ENCODE results near the gene USP5. TPM values are rescaled to one million over a fixed set of nuclear protein-coding genes. Genes with fewer than 3 reads are reported as not detected.

Gene USP5
- total RNA-seq, 1 donor from 2014 or later = 146 TPM

DNA sequence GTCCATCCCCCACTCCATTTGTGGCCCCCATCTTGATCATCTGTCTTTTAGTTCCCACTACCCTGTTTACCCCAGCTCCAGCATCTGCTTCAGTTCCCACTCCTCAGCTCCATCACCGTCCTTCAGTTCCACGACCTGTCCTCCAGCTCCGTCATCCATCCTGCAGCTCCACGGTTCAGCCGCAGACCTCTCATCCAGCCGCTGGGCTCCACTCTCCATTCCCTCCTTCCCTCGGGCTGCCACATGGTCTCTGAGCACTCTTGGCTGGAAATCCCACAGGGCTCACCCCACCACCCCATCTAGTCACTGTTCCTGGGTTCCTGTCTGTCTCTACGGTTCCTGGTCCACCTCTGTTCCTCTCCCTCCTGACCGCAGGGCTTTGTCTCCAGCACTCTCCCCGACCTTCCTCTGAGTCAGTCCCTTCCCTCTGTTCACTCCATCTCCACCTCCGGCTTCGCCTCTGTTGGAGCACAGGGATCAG is 27.0 kb upstream of the USP5 start:
- Histone ChIP-seq H4K20me1 (ENCODE audit: insufficient read depth, low read length) (peaks cover under 1% of the 10 kb centered on the region), H3K9ac (ENCODE audit: low read length) (no peak overlapping the region), H3K27me3 (ENCODE audit: insufficient read depth, low read length) (no peaks in the 10 kb centered on the region), H3K4me3 (ENCODE audit: insufficient read depth, low read depth, low read length) (no peak overlapping the region), H3K9me3 (ENCODE audit: insufficient read depth, low read depth, low read length) (no peaks in the 10 kb centered on the region), H2AFZ (ENCODE audit: low read depth, low read length) (peak overlapping the region; percentile 60), H3K4me2 (ENCODE audit: low read length) (peak overlapping the region; percentile 74), H3K36me3 (ENCODE audit: insufficient read depth, low read length) (no peaks in the 10 kb centered on the region), H3K27ac (ENCODE audit: low read depth, low read length) (no peak overlapping the region), H3K4me1 (ENCODE audit: insufficient read depth, low read length) (peaks cover 25% of the 10 kb centered on the region), H3K79me2 (ENCODE audit: insufficient read depth, low read length) (peaks cover 20% of the 10 kb centered on the region)
- Mint-ChIP-seq H3K27ac (ENCODE audit: unreplicated experiment) (no peak overlapping the region), H3K9me3 (ENCODE audit: unreplicated experiment) (no peaks in the 10 kb centered on the region), H3K4me1 (ENCODE audit: low read depth, unreplicated experiment) (peaks cover 30% of the 10 kb centered on the region), H3K36me3 (ENCODE audit: low read depth, unreplicated experiment) (peaks cover 4% of the 10 kb centered on the region), H3K27me3 (ENCODE audit: low read depth, unreplicated experiment) (no peaks in the 10 kb centered on the region), H3K4me3 (ENCODE audit: unreplicated experiment) (peak overlapping the region; percentile 63)
- TF ChIP-seq, protein P1, sequence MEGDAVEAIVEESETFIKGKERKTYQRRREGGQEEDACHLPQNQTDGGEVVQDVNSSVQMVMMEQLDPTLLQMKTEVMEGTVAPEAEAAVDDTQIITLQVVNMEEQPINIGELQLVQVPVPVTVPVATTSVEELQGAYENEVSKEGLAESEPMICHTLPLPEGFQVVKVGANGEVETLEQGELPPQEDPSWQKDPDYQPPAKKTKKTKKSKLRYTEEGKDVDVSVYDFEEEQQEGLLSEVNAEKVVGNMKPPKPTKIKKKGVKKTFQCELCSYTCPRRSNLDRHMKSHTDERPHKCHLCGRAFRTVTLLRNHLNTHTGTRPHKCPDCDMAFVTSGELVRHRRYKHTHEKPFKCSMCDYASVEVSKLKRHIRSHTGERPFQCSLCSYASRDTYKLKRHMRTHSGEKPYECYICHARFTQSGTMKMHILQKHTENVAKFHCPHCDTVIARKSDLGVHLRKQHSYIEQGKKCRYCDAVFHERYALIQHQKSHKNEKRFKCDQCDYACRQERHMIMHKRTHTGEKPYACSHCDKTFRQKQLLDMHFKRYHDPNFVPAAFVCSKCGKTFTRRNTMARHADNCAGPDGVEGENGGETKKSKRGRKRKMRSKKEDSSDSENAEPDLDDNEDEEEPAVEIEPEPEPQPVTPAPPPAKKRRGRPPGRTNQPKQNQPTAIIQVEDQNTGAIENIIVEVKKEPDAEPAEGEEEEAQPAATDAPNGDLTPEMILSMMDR (IDR thresholded peaks at IDR 0.05; ENCODE audit: insufficient read depth, low read depth, low read length) = no peak
- TF ChIP-seq EZH2 (IDR thresholded peaks at IDR 0.05; ENCODE audit: insufficient read depth, low read length) = no peak
- peak; percentile 52 for DNase-seq (ENCODE audit: low read depth)
- FAIRE-seq = no peak

DNA sequence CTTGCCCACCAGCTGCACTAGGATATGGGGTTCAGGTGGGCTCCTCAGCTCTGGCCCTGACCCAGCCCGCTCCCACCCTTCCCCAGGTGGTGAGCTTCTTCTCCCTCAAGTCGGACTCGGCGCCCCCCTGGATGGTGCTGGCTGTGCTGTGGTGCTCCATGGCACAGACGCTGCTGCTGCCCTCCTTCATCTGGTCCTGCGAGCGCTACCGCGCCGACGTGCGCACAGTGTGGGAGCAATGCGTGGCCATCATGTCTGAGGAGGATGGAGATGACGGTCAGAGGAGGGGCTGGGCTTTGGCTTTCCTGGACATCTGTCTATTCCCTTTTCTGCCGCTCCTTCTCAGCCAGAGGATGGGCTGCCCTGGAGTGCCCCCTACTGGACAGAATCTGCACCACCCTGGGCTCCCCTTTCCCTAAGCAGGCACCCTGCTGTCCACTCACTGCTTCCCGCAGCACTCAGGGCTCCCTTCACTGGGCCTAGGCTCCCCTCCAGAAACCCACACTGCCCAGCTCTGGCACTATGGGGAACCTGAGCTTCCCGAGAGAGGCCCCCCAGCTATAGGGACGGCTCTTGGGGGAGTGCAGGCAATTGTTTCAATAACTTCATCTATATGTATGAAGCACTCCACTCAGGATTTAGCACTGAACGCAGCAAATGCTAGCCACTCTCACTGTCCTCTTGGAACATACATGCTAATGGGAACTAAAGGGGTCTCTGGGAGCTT is 26.4 kb upstream of the USP5 start:
- Histone ChIP-seq H2AFZ (ENCODE audit: low read depth, low read length) (peak overlapping the region; percentile 60), H3K27me3 (ENCODE audit: insufficient read depth, low read length) (no peaks in the 10 kb centered on the region), H3K36me3 (ENCODE audit: insufficient read depth, low read length) (no peaks in the 10 kb centered on the region), H3K79me2 (ENCODE audit: insufficient read depth, low read length) (peaks cover 26% of the 10 kb centered on the region), H4K20me1 (ENCODE audit: insufficient read depth, low read length) (peaks cover 6% of the 10 kb centered on the region), H3K4me2 (ENCODE audit: low read length) (peak overlapping the region; percentile 74), H3K27ac (ENCODE audit: low read depth, low read length) (no peak overlapping the region), H3K9me3 (ENCODE audit: insufficient read depth, low read depth, low read length) (no peaks in the 10 kb centered on the region), H3K4me3 (ENCODE audit: insufficient read depth, low read depth, low read length) (no peak overlapping the region), H3K4me1 (ENCODE audit: insufficient read depth, low read length) (peaks cover 28% of the 10 kb centered on the region), H3K9ac (ENCODE audit: low read length) (no peak overlapping the region)
- H3K4me1 Mint-ChIP-seq (ENCODE audit: low read depth, unreplicated experiment) = peaks cover 28% of the 10 kb centered on the region
- peak overlapping the region; percentile 70 for H3K4me3 Mint-ChIP-seq (ENCODE audit: unreplicated experiment)
- H3K36me3 Mint-ChIP-seq (ENCODE audit: low read depth, unreplicated experiment) = peaks cover 4% of the 10 kb centered on the region
- TF ChIP-seq, protein P1 (IDR thresholded peaks at IDR 0.05; ENCODE audit: insufficient read depth, low read depth, low read length) = peak; percentile 84
- no peak for TF ChIP-seq EZH2 (IDR thresholded peaks at IDR 0.05; ENCODE audit: insufficient read depth, low read length)
- no peaks in the 10 kb centered on the region for H3K27me3 Mint-ChIP-seq (ENCODE audit: low read depth, unreplicated experiment)
- H3K27ac Mint-ChIP-seq (ENCODE audit: unreplicated experiment) = no peak overlapping the region
- FAIRE-seq (peak; percentile 72), DNase-seq (ENCODE audit: low read depth) (peak; percentile 60)
- no peaks in the 10 kb centered on the region for H3K9me3 Mint-ChIP-seq (ENCODE audit: unreplicated experiment)

Measured in astrocyte (in vitro differentiated cells and primary cell).